ENCODE results near the gene NDUFB6.
A peak's percentile ranks its signal among the peaks of the same experiment; 100 is the strongest.

Gene NDUFB6

DNA sequence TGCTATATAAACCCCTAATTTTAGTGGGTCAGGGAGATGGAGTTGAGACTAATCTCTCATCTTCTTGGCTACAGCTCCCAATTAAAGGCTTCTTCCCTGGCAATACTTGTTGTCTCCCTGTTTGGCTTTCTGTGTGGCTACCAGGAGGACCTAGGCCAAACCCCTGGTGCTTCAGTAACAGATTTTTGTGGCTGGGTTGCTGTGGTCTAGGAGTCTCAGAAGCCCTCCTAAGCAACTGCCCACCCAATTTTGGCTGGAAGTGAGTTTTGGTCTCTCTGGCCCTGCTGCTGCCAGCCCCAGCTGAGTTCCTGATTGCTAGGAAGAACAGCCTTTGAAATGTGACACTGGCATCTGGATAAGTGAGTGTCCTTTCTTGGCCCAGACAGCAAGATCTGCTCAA, 56.7 kb downstream of the NDUFB6 start:
- H3K27me3 ChIP-seq (ENCODE audit: insufficient read depth, insufficient read length), result no peaks in the 10 kb centered on the region
- H3K36me3 ChIP-seq (ENCODE audit: insufficient read depth, insufficient read length, low read length), result no peaks in the 10 kb centered on the region
- no peak overlapping the region for H3K4me3 ChIP-seq (ENCODE audit: insufficient read length, low read depth)
- TF ChIP-seq SUZ12 (IDR thresholded peaks at IDR 0.05; ENCODE audit: extremely low read depth, insufficient read depth, insufficient read length), result no peak
- H3K9ac ChIP-seq (ENCODE audit: insufficient read length, low read depth), result no peak overlapping the region
- H3K9me3 ChIP-seq (ENCODE audit: insufficient read depth, low read length), result peaks cover 53% of the 10 kb centered on the region
- no peak for DNase-seq (ENCODE audit: low read depth, low spot score)
- H3K4me1 ChIP-seq (ENCODE audit: insufficient read depth, insufficient read length), result no peaks in the 10 kb centered on the region

DNA sequence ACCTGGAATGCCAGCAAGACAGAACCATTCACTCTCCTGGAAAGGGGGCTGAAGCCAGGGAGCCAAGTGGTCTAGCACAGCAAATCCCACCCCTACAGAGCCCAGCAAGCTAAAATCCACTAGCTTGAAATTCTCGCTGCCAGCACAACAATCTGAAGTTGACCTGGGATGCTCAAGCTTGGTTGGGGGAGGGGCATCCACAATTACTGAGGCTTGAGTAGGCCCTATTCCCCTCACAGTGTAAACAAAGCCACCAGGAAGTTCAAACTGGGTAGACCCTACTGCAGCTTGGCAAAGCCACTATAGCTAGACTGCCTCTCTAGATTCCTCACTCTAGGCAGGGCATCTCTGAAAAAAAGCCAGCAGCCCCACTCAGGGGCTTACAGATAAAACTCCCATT, 64.2 kb downstream of the NDUFB6 start:
- Histone ChIP-seq H3K9ac (ENCODE audit: insufficient read length, low read depth) (no peak overlapping the region), H3K27me3 (ENCODE audit: insufficient read depth, insufficient read length) (no peaks in the 10 kb centered on the region), H3K36me3 (ENCODE audit: insufficient read depth, insufficient read length, low read length) (no peaks in the 10 kb centered on the region), H3K4me1 (ENCODE audit: insufficient read depth, insufficient read length) (no peaks in the 10 kb centered on the region), H3K9me3 (ENCODE audit: insufficient read depth, low read length) (no peaks in the 10 kb centered on the region), H3K4me3 (ENCODE audit: insufficient read length, low read depth) (no peak overlapping the region)
- TF ChIP-seq YY1 (IDR thresholded peaks at IDR 0.05; ENCODE audit: insufficient read depth, insufficient read length), result no peak
- TF ChIP-seq ZNF274 (IDR thresholded peaks at IDR 0.05; ENCODE audit: low read depth, low read length), result no peak
- TF ChIP-seq SUZ12 (IDR thresholded peaks at IDR 0.05; ENCODE audit: extremely low read depth, insufficient read depth, insufficient read length), result no peak
- DNase-seq (ENCODE audit: low read depth, low spot score), result peak; percentile 25

DNA sequence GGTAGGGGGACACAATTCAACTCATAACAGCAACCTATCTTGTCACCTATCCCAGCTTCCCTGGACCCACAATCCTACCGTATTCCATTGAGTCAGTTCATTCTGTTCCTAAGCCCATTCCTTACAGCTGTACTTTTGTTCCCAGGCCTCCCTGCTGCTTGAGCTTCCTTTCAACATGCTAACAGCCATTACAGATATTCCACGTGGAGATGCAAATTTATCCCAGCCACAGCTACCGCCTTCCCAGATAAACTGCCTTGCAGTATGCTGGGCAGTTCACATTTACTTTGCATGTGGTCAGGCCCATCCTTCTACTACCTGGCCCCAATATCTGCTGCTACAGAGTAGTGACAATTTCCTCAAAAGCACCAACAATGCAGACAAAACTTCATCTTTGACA, 70.0 kb downstream of the NDUFB6 start:
- no peaks in the 10 kb centered on the region for H3K9me3 ChIP-seq (ENCODE audit: insufficient read depth, low read length)
- no peaks in the 10 kb centered on the region for H3K27me3 ChIP-seq (ENCODE audit: insufficient read depth, insufficient read length)
- H3K4me3 ChIP-seq (ENCODE audit: insufficient read length, low read depth), result no peak overlapping the region
- DNase-seq (ENCODE audit: low read depth, low spot score), result no peak
- H3K4me1 ChIP-seq (ENCODE audit: insufficient read depth, insufficient read length), result no peaks in the 10 kb centered on the region
- H3K9ac ChIP-seq (ENCODE audit: insufficient read length, low read depth), result no peak overlapping the region
- H3K36me3 ChIP-seq (ENCODE audit: insufficient read depth, insufficient read length, low read length), result peaks cover 3% of the 10 kb centered on the region
- no peak for TF ChIP-seq YY1 (IDR thresholded peaks at IDR 0.05; ENCODE audit: insufficient read depth, insufficient read length)
- no peak for TF ChIP-seq SUZ12 (IDR thresholded peaks at IDR 0.05; ENCODE audit: extremely low read depth, insufficient read depth, insufficient read length)
- TF ChIP-seq ZNF274 (IDR thresholded peaks at IDR 0.05; ENCODE audit: low read depth, low read length), result no peak
